Motor neuron (in vitro differentiated cells): ENCODE data around the gene CDC16. TPM values are rescaled to one million over a fixed set of nuclear protein-coding genes. Genes with fewer than 3 reads are reported as not detected.
A peak's percentile ranks its signal among the peaks of the same experiment; 100 is the strongest.

Source experiments
- ATAC-seq, 8 experiments: fragments of 200-7000 bp; cut with Tn5 transposase; replicated peaks in 6 of 8; 2 replicates each; pipeline ENCODE4 v1.8.0; 2021; ENCODE audit warnings: mild to moderate bottlenecking in 8 of 8, moderate library complexity in 8 of 8
- H3K27ac ChIP-seq, 2 donors: fragments of 250-450 bp; sonication (Bioruptor Pico); 2 replicates each; pipeline ENCODE4 v1.9.0; 2021; ENCODE audit warnings: antibody characterized with exemption in 2 of 2, mild to moderate bottlenecking in 2 of 2, moderate library complexity in 1 of 2
- H3K4me1 ChIP-seq, 2 donors: fragments of 250-450 bp; sonication (Bioruptor Pico); replicated peaks in 1 of 2; 2 replicates each; pipeline ENCODE4 v1.6.1; 2021; ENCODE audit warnings: antibody characterized with exemption in 2 of 2, mild to moderate bottlenecking in 2 of 2, moderate library complexity in 1 of 2
- H3K4me3 ChIP-seq, 5 donors: fragments of 250-450 bp; sonication (Bioruptor Pico); 2 replicates each; pipeline ENCODE4 v1.9.0; 2021; ENCODE audit warnings: antibody characterized with exemption in 5 of 5, mild to moderate bottlenecking in 5 of 5, moderate library complexity in 4 of 5
- WGBS, 10 experiments: fragments of 450-650 bp; shearing (Covaris generic); methylation state at CpG; one replicate each; pipeline ENCODE4 v1.0.0; 2022; 5-methylcytosine and 5-hydroxymethylcytosine counted together
- in situ Hi-C, 9 experiments: fragments of 400-800 bp; cut with MboI; loops; one replicate each; pipeline ENCODE4 v1.15.0; 2021; ENCODE audit warnings: low sequenced_read_pairs in 9 of 9, low pct_unique_long_range_greater_than_20kb in 2 of 9; ENCODE audit not compliant: unreplicated experiment in 9 of 9
- total RNA-seq, 8 experiments: library from RNA; unstranded; fragments of 300-600 nt; gene quantifications; 2 replicates each; pipeline versions ENCODE4 v1.2.3 to v1.2.4, GENCODE V29; 2022

The CDC16 gene
- total RNA-seq, 8 experiments from 2014 or later, result 33.9 to 79.4 (median 44.0) TPM

DNA sequence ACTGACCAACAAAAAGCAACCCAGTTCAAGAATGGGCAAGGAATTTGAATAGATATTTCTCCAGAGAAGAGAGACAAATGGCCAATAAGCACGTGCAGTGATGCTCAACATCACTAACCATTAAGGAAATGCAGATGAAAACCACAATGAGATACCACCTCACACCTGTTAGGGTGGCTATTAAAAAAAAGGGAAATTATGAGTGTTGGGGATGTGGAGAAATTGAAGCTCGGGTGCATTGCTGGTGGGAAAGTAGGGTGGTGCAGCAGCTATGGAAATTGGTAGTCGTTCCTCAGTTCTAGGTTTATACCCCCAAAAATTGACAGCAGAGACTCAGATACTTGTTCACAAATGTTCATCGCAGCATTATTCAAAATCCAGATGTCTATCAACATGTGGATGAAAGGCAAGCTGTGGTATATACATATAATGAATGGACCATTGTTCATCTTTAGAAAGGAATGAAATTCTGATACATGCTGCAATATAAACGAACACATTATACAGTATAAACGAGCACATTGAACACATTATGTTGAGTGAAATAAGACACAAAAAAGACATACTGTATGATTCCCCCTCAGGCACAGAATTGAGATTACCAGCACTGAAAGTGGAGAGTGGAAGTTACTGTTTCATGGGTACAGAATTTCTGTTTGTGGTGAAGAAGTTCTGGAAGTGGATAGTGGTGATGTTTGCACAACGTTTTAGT lies 80.5 kb downstream of the CDC16 start:
- Histone ChIP-seq H3K4me3 (peak overlapping the region; percentile 85 to 91 (median 90)), H3K27ac (peak overlapping the region in 1 of 2 donors; percentile 94), H3K4me1 (peaks cover 14 to 16% of the 10 kb centered on the region in 2 donors)
- in situ Hi-C loops, result no loop called here
- WGBS, 10 experiments, result 0 to 14% (median 0%) methylated on average over 1 to 7 of the region's 7 CpGs
- ATAC-seq, result no peak

DNA sequence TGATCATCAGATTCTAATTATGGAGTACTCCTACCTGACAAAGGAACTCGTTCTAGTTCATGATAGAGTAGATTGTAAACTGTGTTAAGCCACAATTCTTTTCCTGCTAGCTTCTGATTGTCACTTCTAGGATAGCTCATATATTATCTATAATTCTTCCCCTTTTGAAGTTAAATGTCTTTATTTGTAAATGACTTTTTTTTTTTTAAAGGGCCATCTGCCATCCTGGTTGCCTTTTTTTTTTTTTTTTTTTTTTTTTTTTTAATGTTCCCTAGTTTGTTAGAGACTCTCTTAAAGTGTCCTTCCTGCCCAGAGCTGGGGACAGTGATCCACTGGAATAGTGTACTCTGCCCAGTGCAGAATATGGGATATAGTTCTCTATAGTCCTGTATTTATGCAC lies 83.9 kb downstream of the CDC16 start:
- in situ Hi-C loops, result no loop called here
- WGBS, 10 experiments, result 0 to 60% (median 42%) methylated on average over 1 of the region's 1 CpG; no CpG with 5 or more reads in 3 of the 10 experiments
- Histone ChIP-seq H3K4me1 (peaks cover 9 to 11% of the 10 kb centered on the region in 2 donors), H3K27ac (no peak overlapping the region), H3K4me3 (no peak overlapping the region)
- ATAC-seq, result no peak

DNA sequence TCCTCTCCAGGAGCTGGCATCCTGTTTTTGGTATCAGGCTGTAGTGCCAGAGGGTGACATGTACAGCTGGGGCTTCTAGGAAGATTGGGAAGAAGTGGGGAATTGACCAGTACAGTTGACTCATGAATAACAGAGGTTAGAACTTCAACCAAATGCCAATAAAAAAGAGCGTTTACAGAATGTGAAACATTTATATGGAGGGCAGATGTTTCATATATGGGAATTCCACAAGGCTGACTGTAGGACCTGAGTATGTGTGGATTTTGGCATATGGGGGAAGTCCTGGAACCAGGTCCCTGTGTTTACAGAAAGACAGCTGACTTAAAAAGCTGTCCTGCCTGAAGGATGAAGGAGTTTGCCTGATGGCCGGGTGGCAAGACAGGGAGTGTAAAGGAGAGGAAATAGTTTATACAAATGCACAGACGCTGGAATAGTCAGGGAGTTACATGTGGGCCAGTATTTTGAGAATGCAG lies 84.8 kb downstream of the CDC16 start:
- no peak overlapping the region for H3K27ac ChIP-seq
- no peak overlapping the region for H3K4me3 ChIP-seq
- WGBS, 10 experiments, result 14 to 100% (median 86%) methylated on average over 1 to 3 of the region's 3 CpGs; no CpG with 5 or more reads in 1 of the 10 experiments
- H3K4me1 ChIP-seq, result peaks cover 9 to 11% of the 10 kb centered on the region in 2 donors
- ATAC-seq, result peak in 3 of 8 experiments; percentile 22 to 59 (median 37)
- in situ Hi-C loops, result no loop called here

DNA sequence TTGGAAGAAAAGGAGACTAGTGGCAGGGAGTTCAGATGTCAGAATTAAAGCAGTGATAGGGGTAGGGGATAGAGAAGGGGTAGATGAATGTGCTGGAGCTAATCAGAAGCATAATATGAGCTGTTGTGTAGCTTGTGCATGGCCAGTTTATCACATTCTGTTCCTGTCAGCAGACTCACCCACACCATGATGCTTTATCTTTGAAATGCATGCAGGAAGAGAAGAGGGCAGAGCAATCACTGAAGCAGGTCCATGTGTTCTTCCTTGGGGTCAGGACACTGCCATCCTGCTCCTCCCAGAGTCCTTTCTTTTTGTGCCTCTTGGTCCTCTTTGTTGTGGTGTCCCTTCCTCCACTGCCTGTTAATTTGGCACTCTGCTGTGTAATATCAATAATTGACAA lies 85.4 kb downstream of the CDC16 start:
- ATAC-seq, result peak in 2 of 8 experiments; percentile 11 to 22
- Histone ChIP-seq H3K4me3 (no peak overlapping the region), H3K4me1 (peaks cover 9 to 11% of the 10 kb centered on the region in 2 donors), H3K27ac (no peak overlapping the region)
- in situ Hi-C loops, result no loop called here

DNA sequence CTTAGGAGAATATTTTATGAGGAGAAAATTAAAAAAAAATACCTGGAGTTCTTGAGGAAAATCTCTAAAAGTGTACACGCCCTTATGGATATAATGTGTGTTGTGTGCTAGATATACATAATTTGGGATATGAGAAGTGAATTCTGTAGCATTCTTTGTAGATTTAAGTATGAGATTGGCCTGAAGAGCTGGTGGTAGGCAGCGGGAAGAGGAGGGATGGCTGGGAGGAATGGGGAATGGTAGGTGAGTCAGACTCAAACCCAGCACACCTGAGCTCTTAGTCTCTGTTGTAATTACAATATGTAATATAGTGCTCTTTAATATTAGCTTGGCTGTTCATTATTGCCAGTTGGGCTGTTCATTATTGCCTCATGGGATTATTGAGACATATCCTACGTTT lies 86.6 kb downstream of the CDC16 start:
- in situ Hi-C loops, result no loop called here

More for the DNA sequence above, 86.6 kb downstream of the CDC16 start:
- no peak overlapping the region for H3K4me3 ChIP-seq
- no peak overlapping the region for H3K27ac ChIP-seq
- 83 to 100% (median 98%) methylated on average over 2 to 3 of the region's 3 CpGs; no CpG with 5 or more reads in 1 of the 10 experiments for WGBS, 10 experiments
- H3K4me1 ChIP-seq, result peaks cover 4% of the 10 kb centered on the region in 2 donors
- no peak for ATAC-seq

Other genes with a start within 250 kb of the CDC16 start
- gene RASA3, start 102.3 kb upstream of the CDC16 start, total RNA-seq, result 10 to 100 TPM in 4 of 8 experiments, 1 to 10 TPM in 4; 1.3 to 25.2 (median 10.0) TPM
- gene CFAP97D2, start 55.6 kb upstream of the CDC16 start, total RNA-seq, result 1 to 10 TPM in 1 of 8 experiments, under 1 TPM in 2, not detected in 5; 0.73 to 3.4 (median 0.95) TPM
- 10 to 100 TPM; 47.1 to 77.9 (median 54.0) TPM for gene UPF3A, start 46.7 kb downstream of the CDC16 start, total RNA-seq
- gene CHAMP1, start 79.6 kb downstream of the CDC16 start, total RNA-seq, result 10 to 100 TPM in 4 of 8 experiments, 1 to 10 TPM in 4; 6.3 to 39.2 (median 11.6) TPM